Transverse colon (tissue), 4 donors: Measurements from ENCODE around the gene SEC24B.

Experiments used
- EP300 ChIP-seq: sonication (generic); formaldehyde crosslinking; IDR thresholded peaks from one replicate; pipeline ENCODE4 v1.6.1; 2017; ENCODE audit warnings: antibody characterized with exemption, low read depth
- POLR2A ChIP-seq: fragments of 450-650 bp; IDR thresholded peaks from one replicate; pipeline ENCODE4 v1.6.1; 2016; ENCODE audit warnings: antibody characterized with exemption, mild to moderate bottlenecking, moderate library complexity
- POLR2AphosphoS5 ChIP-seq, 3 donors: sonication (generic); formaldehyde crosslinking; IDR thresholded peaks; one replicate each; pipeline ENCODE4 v1.6.1; 2016; ENCODE audit warnings: antibody characterized with exemption in 3 of 3
- TF ChIP-seq, protein P1 (sequence below), 5 experiments: fragments of 200-600 bp in 3 of 5; fragments of 450-650 bp in 2 of 5; sonication (generic) in 3 of 5; IDR thresholded peaks; 1 replicate in 2 of 5; 2 replicates in 3 of 5; pipeline ENCODE4 v1.5.1; 2016 to 2017; ENCODE audit warnings: antibody characterized with exemption in 5 of 5, inconsistent platforms in 3 of 5, mild to moderate bottlenecking in 2 of 5, moderate library complexity in 1 of 5

DNA sequence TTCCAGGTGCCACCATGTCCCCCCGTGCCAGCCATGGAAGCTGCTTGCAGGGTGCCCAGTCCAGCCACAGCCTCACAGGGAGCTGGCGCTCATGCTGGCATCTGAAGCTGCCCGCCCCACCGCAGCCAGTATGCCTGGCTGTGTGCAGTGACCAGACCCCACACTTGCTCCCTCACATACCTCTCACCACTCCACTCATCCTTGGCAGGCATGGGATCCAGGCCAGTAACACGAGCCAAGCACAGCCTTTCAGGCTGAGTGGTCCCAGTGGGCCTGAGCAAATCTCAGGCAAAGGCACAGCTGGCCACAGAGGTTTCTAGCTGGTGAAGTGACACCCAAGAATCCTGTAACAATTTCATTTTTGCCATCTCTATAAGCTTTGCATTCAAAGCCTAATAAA, 48.4 kb upstream of the SEC24B start:
- TF ChIP-seq, protein P1, sequence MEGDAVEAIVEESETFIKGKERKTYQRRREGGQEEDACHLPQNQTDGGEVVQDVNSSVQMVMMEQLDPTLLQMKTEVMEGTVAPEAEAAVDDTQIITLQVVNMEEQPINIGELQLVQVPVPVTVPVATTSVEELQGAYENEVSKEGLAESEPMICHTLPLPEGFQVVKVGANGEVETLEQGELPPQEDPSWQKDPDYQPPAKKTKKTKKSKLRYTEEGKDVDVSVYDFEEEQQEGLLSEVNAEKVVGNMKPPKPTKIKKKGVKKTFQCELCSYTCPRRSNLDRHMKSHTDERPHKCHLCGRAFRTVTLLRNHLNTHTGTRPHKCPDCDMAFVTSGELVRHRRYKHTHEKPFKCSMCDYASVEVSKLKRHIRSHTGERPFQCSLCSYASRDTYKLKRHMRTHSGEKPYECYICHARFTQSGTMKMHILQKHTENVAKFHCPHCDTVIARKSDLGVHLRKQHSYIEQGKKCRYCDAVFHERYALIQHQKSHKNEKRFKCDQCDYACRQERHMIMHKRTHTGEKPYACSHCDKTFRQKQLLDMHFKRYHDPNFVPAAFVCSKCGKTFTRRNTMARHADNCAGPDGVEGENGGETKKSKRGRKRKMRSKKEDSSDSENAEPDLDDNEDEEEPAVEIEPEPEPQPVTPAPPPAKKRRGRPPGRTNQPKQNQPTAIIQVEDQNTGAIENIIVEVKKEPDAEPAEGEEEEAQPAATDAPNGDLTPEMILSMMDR (IDR thresholded peaks at IDR 0.05): no peak
- TF ChIP-seq POLR2AphosphoS5 (IDR thresholded peaks at IDR 0.05): no peak
- no peak for TF ChIP-seq POLR2A
- no peak for TF ChIP-seq EP300
